Measurements from ENCODE around the gene MFSD6. TPM values are rescaled to one million over a fixed set of nuclear protein-coding genes. Genes with fewer than 3 reads are reported as not detected.

Gene MFSD6
- total and polyA plus RNA-seq, 2 of the 8 experiments (the other 6 are each of a cell fraction or from before 2014, with no cell fraction given) = 1.8 to 5.1 TPM

GRCh38 chr2:190545555-190546385, 137.6 kb downstream of the MFSD6 start (continued):
- TF ChIP-seq, protein P1, sequence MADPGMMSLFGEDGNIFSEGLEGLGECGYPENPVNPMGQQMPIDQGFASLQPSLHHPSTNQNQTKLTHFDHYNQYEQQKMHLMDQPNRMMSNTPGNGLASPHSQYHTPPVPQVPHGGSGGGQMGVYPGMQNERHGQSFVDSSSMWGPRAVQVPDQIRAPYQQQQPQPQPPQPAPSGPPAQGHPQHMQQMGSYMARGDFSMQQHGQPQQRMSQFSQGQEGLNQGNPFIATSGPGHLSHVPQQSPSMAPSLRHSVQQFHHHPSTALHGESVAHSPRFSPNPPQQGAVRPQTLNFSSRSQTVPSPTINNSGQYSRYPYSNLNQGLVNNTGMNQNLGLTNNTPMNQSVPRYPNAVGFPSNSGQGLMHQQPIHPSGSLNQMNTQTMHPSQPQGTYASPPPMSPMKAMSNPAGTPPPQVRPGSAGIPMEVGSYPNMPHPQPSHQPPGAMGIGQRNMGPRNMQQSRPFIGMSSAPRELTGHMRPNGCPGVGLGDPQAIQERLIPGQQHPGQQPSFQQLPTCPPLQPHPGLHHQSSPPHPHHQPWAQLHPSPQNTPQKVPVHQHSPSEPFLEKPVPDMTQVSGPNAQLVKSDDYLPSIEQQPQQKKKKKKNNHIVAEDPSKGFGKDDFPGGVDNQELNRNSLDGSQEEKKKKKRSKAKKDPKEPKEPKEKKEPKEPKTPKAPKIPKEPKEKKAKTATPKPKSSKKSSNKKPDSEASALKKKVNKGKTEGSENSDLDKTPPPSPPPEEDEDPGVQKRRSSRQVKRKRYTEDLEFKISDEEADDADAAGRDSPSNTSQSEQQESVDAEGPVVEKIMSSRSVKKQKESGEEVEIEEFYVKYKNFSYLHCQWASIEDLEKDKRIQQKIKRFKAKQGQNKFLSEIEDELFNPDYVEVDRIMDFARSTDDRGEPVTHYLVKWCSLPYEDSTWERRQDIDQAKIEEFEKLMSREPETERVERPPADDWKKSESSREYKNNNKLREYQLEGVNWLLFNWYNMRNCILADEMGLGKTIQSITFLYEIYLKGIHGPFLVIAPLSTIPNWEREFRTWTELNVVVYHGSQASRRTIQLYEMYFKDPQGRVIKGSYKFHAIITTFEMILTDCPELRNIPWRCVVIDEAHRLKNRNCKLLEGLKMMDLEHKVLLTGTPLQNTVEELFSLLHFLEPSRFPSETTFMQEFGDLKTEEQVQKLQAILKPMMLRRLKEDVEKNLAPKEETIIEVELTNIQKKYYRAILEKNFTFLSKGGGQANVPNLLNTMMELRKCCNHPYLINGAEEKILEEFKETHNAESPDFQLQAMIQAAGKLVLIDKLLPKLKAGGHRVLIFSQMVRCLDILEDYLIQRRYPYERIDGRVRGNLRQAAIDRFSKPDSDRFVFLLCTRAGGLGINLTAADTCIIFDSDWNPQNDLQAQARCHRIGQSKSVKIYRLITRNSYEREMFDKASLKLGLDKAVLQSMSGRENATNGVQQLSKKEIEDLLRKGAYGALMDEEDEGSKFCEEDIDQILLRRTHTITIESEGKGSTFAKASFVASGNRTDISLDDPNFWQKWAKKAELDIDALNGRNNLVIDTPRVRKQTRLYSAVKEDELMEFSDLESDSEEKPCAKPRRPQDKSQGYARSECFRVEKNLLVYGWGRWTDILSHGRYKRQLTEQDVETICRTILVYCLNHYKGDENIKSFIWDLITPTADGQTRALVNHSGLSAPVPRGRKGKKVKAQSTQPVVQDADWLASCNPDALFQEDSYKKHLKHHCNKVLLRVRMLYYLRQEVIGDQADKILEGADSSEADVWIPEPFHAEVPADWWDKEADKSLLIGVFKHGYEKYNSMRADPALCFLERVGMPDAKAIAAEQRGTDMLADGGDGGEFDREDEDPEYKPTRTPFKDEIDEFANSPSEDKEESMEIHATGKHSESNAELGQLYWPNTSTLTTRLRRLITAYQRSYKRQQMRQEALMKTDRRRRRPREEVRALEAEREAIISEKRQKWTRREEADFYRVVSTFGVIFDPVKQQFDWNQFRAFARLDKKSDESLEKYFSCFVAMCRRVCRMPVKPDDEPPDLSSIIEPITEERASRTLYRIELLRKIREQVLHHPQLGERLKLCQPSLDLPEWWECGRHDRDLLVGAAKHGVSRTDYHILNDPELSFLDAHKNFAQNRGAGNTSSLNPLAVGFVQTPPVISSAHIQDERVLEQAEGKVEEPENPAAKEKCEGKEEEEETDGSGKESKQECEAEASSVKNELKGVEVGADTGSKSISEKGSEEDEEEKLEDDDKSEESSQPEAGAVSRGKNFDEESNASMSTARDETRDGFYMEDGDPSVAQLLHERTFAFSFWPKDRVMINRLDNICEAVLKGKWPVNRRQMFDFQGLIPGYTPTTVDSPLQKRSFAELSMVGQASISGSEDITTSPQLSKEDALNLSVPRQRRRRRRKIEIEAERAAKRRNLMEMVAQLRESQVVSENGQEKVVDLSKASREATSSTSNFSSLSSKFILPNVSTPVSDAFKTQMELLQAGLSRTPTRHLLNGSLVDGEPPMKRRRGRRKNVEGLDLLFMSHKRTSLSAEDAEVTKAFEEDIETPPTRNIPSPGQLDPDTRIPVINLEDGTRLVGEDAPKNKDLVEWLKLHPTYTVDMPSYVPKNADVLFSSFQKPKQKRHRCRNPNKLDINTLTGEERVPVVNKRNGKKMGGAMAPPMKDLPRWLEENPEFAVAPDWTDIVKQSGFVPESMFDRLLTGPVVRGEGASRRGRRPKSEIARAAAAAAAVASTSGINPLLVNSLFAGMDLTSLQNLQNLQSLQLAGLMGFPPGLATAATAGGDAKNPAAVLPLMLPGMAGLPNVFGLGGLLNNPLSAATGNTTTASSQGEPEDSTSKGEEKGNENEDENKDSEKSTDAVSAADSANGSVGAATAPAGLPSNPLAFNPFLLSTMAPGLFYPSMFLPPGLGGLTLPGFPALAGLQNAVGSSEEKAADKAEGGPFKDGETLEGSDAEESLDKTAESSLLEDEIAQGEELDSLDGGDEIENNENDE (IDR thresholded peaks at IDR 0.05; ENCODE audit: insufficient replicate concordance, low read length) = no peak
- no peak for TF ChIP-seq ATF3 (IDR thresholded peaks at IDR 0.05; ENCODE audit: insufficient read depth, low read depth, low read length)
- TF ChIP-seq SRF (IDR thresholded peaks at IDR 0.05; ENCODE audit: low read depth, low read length) = no peak
- TF ChIP-seq, protein P2, sequence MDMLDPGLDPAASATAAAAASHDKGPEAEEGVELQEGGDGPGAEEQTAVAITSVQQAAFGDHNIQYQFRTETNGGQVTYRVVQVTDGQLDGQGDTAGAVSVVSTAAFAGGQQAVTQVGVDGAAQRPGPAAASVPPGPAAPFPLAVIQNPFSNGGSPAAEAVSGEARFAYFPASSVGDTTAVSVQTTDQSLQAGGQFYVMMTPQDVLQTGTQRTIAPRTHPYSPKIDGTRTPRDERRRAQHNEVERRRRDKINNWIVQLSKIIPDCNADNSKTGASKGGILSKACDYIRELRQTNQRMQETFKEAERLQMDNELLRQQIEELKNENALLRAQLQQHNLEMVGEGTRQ (IDR thresholded peaks at IDR 0.05; ENCODE audit: low read length) = no peak
- TF ChIP-seq, protein P3, sequence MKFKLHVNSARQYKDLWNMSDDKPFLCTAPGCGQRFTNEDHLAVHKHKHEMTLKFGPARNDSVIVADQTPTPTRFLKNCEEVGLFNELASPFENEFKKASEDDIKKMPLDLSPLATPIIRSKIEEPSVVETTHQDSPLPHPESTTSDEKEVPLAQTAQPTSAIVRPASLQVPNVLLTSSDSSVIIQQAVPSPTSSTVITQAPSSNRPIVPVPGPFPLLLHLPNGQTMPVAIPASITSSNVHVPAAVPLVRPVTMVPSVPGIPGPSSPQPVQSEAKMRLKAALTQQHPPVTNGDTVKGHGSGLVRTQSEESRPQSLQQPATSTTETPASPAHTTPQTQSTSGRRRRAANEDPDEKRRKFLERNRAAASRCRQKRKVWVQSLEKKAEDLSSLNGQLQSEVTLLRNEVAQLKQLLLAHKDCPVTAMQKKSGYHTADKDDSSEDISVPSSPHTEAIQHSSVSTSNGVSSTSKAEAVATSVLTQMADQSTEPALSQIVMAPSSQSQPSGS (IDR thresholded peaks at IDR 0.05; ENCODE audit: low read length) = no peak
- no peak for TF ChIP-seq CHD1 (IDR thresholded peaks at IDR 0.05; ENCODE audit: low read depth, low read length)
